WI38 (cell line): ENCODE data around the gene CORO6.
"Not testable (repeated sequence)": the region's sequence is repeated elsewhere in the genome, so short reads cannot be mapped to it uniquely, and the experiment has no call there.

Experiments used
- H3K4me3 ChIP-seq: 2 replicates; pipeline ENCODE4 v1.5.1; 2011; ENCODE audit warnings: low read depth, mild to moderate bottlenecking, control low read depth, low read length
- TF ChIP-seq, protein P1 (sequence below): IDR thresholded peaks from 2 replicates; pipeline ENCODE4 v1.5.1; 2012; ENCODE audit warnings: low read depth, mild to moderate bottlenecking, control low read depth, low read length

Gene CORO6

DNA sequence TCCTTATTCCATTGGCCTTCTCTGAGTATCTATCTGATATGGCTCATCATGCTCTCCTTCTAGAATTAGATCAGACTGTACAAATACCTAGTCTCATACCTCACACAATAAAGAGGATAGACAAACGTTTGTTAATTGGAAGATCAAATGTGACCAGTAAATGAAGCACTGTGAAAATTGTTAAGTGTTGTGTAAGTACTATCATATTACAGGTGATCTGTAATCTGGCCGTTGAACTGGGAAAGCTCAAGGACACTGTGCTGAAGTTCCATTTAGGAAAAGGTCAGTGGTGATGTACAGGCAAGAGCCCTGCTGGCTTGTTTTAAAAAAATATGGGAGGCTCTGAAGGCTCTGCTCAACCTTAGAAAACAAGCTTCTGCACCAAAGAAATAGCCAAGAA is 38.5 kb upstream of the CORO6 start:
- H3K4me3 ChIP-seq, result no peak overlapping the region
- TF ChIP-seq, protein P1, sequence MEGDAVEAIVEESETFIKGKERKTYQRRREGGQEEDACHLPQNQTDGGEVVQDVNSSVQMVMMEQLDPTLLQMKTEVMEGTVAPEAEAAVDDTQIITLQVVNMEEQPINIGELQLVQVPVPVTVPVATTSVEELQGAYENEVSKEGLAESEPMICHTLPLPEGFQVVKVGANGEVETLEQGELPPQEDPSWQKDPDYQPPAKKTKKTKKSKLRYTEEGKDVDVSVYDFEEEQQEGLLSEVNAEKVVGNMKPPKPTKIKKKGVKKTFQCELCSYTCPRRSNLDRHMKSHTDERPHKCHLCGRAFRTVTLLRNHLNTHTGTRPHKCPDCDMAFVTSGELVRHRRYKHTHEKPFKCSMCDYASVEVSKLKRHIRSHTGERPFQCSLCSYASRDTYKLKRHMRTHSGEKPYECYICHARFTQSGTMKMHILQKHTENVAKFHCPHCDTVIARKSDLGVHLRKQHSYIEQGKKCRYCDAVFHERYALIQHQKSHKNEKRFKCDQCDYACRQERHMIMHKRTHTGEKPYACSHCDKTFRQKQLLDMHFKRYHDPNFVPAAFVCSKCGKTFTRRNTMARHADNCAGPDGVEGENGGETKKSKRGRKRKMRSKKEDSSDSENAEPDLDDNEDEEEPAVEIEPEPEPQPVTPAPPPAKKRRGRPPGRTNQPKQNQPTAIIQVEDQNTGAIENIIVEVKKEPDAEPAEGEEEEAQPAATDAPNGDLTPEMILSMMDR, result no peak

DNA sequence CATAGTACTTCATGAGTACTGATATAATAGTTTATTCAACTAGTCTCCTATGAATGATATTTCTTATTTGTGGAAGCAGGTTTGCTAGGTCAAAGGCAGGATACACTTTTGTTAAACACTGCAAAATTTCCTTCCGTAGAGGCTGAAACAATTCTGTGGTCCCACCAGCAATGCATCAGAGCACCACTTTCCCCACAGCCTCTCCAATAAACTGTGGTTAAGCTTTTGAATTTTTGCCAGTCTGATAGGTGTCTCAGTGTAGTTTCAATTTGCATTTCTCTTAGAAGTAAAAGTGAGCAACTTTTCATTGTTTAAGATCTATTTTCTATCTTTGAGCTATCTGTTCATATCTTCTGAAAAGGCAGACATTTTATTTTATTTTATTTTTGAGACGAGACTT is 36.4 kb upstream of the CORO6 start:
- no peak overlapping the region for H3K4me3 ChIP-seq
- TF ChIP-seq, protein P1, result no peak

DNA sequence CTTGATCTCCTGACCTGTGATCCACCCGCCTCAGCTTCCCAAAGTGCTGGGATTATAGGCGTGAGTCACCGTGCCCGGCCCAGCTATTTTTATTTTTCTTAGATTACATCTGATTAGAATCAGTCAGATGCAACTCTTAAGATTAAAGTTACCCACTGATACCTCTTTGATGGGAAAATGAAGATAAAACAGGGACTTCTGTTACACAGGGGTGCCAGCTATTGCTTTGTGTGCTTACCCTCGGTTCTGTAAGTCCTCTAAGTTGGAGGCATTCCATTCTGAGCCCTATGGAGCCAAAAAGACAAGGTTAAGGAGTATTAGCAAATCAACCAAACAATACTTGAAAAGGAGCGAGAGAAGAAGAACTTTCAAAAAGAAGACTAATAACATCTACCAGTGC is 32.6 kb upstream of the CORO6 start:
- TF ChIP-seq, protein P1, result no peak
- H3K4me3 ChIP-seq, result no peak overlapping the region

DNA sequence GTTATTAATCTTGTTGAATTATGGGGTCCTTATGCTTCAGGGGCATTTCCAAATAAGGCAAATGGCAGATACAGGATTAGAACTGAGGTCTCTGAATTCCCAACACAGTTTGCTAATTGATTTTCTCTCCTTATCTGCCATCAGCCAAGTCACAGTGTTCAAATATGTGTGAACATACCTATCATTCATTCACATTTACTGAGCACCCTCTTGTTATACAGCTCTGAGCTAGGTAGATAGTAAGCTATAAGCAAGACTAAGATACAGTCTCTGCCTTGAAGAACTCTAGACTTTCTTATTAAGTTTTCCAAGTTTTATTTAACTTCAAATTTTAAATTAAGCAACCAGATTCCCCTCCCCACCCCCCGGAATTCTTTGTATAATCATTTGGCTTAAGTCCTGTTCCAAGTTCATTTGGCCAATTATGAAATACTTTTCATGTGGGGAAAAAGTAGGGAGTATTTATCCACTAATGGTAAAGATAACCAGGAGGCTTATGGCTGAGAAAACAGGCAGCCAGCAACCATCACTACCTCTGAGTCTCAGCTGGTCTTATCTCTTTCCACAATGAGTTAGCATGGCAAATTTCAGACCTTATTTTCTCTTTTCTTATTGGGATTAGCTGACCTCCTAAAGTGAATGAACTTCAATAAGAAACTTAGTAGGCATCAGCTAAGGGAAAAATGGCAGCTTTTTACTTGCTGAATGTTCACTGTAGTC is 31.4 kb upstream of the CORO6 start:
- TF ChIP-seq, protein P1, result no peak

DNA sequence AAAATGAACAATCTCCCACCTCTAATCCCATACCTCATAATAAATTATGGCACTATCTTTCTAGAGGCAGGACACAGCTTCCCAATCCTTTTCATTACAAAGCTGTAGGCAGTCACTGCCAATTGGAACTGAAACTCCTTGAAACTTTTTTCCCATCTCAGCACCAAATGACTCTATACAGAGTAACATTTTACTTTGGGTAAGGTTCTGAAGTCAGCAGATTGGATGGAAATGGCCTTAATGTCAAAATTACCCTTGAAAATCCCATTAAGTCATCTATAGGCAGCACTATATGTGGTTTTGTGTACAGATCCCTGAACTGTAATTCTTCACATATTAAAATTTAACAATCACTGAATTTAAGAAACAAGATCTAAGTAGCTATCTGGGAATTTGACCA is 30.3 kb upstream of the CORO6 start:
- TF ChIP-seq, protein P1, result no peak
- H3K4me3 ChIP-seq, result no peak overlapping the region

More for the DNA sequence above, 31.4 kb upstream of the CORO6 start:
- H3K4me3 ChIP-seq, result no peak overlapping the region

DNA sequence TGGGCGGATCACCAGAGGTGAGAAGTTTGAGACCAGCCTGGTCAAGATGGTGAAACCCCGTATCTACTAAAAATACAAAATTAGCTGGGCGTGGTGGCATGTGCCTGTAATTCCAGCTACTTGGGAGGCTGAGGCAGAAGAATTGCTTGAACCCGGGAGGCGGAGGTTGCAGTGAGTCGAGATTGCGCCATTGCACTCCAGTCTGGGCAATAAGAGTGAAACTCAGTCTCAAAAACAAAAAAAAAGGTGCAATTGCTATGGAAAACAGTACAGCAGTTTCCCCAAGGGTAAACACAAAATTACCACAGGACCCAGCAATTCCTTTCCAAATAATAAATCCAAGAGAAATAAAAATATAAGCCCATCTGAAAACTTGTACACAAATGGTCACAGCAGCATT is 29.2 kb upstream of the CORO6 start:
- H3K4me3 ChIP-seq, result not testable (repeated sequence)

DNA sequence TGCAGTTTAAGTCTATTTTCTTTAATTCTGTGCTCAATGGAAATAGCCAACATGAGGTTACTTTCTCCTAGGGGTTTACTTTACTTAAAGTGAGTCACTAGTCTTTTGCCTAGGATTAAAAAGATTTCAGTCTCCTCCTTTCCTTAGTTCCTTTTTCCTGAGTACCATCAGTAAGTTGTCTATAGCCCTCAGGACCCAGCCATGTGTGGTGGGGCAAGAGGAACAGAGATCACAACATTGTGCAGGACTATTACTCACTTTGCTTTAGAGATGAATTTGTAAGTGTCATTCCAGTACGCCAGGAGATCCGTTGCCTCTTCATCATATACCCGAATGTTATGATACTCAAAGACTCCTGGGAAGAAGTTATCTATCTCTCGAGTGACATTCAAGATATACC is 27.7 kb upstream of the CORO6 start:
- H3K4me3 ChIP-seq, result no peak overlapping the region
- TF ChIP-seq, protein P1, result no peak

DNA sequence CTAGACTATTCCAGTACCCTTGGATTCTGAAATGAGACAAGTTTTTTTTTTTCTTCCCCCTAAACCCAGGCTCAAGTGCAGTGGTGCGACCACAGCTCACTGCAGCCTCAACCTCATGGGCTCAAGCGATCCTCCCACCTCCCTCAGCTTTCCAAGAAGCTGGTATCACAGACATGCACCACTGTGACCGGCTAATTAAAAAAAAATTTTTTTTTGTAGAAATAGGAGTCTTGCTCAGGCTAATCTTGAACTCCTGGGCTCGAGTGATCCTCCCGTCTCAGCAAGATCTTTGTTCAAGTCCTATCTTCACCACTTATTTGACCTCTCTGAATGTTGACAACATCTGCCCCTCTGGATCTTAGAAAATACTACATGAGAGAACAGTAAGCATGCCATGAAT is 26.6 kb upstream of the CORO6 start:
- H3K4me3 ChIP-seq, result no peak overlapping the region
- TF ChIP-seq, protein P1, result no peak
